Measurements from ENCODE around the gene ENAH. TPM values are rescaled to one million over a fixed set of nuclear protein-coding genes. Genes with fewer than 3 reads are reported as not detected.
A peak's percentile ranks its signal among the peaks of the same experiment; 100 is the strongest.

The ENAH gene
- total and polyA plus RNA-seq, 9 of the 15 experiments (the other 6 are each of a cell fraction or from before 2014, with no cell fraction given), result 0.03 to 1.2 (median 0.15) TPM

GRCh38 chr1:225474986-225475820, 177.7 kb downstream of the ENAH start (continued):
- TF ChIP-seq NKRF (IDR thresholded peaks at IDR 0.05; ENCODE audit: borderline replicate concordance), result no peak
- TF ChIP-seq POLR2AphosphoS2 (IDR thresholded peaks at IDR 0.05; ENCODE audit: low read length), result no peak
- TF ChIP-seq RAD51 (IDR thresholded peaks at IDR 0.05; ENCODE audit: borderline replicate concordance, low read depth), result no peak
- peak; percentile 84 for TF ChIP-seq CBX1 (IDR thresholded peaks at IDR 0.05; ENCODE audit: low read depth)
- no peak for TF ChIP-seq FOXP1 (CRISPR knock-in tag; IDR thresholded peaks at IDR 0.05)
- no peak for TF ChIP-seq ZNF609 (CRISPR knock-in tag; IDR thresholded peaks at IDR 0.05; ENCODE audit: borderline replicate concordance)
- TF ChIP-seq SNRNP70 (optimal IDR thresholded peaks at IDR 0.05; ENCODE audit: low read depth, low read length), result no peak
- TF ChIP-seq SP1 (CRISPR knock-in tag; IDR thresholded peaks at IDR 0.05), result peak; percentile 74; the same call in 1 of the 2 replicates
- no peak for TF ChIP-seq NCOA2 (IDR thresholded peaks at IDR 0.05; ENCODE audit: partially characterized antibody in 2 of 2)
- no peak for TF ChIP-seq ZBTB8A (IDR thresholded peaks at IDR 0.05; ENCODE audit: partially characterized antibody)
- TF ChIP-seq MYBL2 (IDR thresholded peaks at IDR 0.05; ENCODE audit: low read depth), result no peak
- TF ChIP-seq MYBL2 (CRISPR knock-in tag; IDR thresholded peaks at IDR 0.05; ENCODE audit: borderline replicate concordance), result no peak
- peak; percentile 80 for TF ChIP-seq GABPB1 (CRISPR knock-in tag; IDR thresholded peaks at IDR 0.05)
- TF ChIP-seq PCBP1 (IDR thresholded peaks at IDR 0.05; ENCODE audit: low read depth, low read length, poor library complexity, severe bottlenecking), result peak; percentile 57
- no peak for TF ChIP-seq DIDO1 (tag; IDR thresholded peaks at IDR 0.05; ENCODE audit: low read depth)
- TF ChIP-seq YY1 (IDR thresholded peaks at IDR 0.05; ENCODE audit: borderline replicate concordance in 1 of 3, control insufficient read depth in 1 of 3, extremely low read depth in 1 of 3, insufficient read depth in 3 of 3, insufficient read length in 1 of 3, insufficient replicate concordance in 2 of 3, low read depth in 1 of 3, low read length in 2 of 3), result peak in 2 of 3 experiments; percentile 52 to 84
